Activated naive CD4-positive, alpha-beta T cell treated with anti-CD3 and anti-CD28 coated beads, Interleukin-2, amount 50 U/mL, for 24 hours (primary cell): ENCODE data around the gene LENG9.
"Not testable (repeated sequence)": the region's sequence is repeated elsewhere in the genome, so short reads cannot be mapped to it uniquely, and the experiment has no call there.

Experiments
- H3K27ac Mint-ChIP-seq: one replicate; pipeline ENCODE4 v1.8.0; 2021; ENCODE audit warnings: mild to moderate bottlenecking, mixed read lengths
- H3K27me3 Mint-ChIP-seq: one replicate; pipeline ENCODE4 v1.8.0; 2021; ENCODE audit warnings: mixed read lengths
- H3K36me3 Mint-ChIP-seq: one replicate; pipeline ENCODE4 v1.8.0; 2021; ENCODE audit warnings: mixed read lengths
- H3K4me1 Mint-ChIP-seq: one replicate; pipeline ENCODE4 v1.8.0; 2021; ENCODE audit warnings: mixed read lengths
- H3K4me3 Mint-ChIP-seq: one replicate; pipeline ENCODE4 v1.8.0; 2021; ENCODE audit warnings: mild to moderate bottlenecking, mixed read lengths
- H3K9me3 Mint-ChIP-seq: one replicate; pipeline ENCODE4 v1.8.0; 2021; ENCODE audit warnings: mixed read lengths

LENG9 gene

DNA sequence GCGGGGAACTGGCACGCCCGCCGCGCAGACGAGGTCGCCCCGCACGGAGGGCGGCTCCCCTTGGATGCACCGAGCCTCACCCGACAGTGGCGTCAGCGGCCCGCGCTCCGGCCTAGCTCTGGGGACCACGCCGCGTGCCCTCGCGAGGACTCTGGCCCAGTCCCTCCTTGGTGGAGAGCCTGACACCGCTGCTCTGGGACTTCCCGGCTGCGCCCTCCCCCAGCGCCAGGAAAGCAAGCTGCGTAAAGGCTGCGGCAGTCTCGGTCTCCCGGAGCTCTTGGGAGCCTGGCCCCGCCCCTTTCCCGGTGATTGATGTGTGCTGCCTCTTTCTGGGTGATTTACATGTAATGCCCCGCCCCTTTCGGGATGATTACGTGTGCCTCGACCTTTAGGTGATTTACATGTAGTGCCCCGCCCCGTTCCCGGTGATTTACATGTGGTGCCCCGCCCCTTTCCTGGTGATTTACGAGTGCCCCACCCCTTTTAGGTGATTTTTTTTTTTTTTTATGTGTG lies at the start of gene LENG9:
TSS of gene LENG9 (minus strand) at position 248 of the 513 bp plus-strand sequence. CDS start 252 bp downstream, outside the sequence.
- H3K27ac Mint-ChIP-seq: peak within 1 kb of the TSS; percentile 88
- H3K9me3 Mint-ChIP-seq: no peaks in the 10 kb centered on the region
- H3K4me3 Mint-ChIP-seq: peak within 1 kb of the TSS; percentile 83
- H3K27me3 Mint-ChIP-seq: no peaks in the 10 kb centered on the region
- peaks cover 24% of the 10 kb centered on the region for H3K4me1 Mint-ChIP-seq
- H3K36me3 Mint-ChIP-seq: peaks cover 6% of the 10 kb centered on the region

- H3K27me3 Mint-ChIP-seq, H3K36me3 Mint-ChIP-seq, H3K9me3 Mint-ChIP-seq, H3K4me3 Mint-ChIP-seq, H3K4me1 Mint-ChIP-seq, H3K27ac Mint-ChIP-seq: not testable (repeated sequence)
These were observed 45.8 kb upstream of the LENG9 start for GRCh38 chr19:54509200-54509940.

- H3K9me3 Mint-ChIP-seq, H3K4me1 Mint-ChIP-seq, H3K27ac Mint-ChIP-seq, H3K4me3 Mint-ChIP-seq, H3K36me3 Mint-ChIP-seq, H3K27me3 Mint-ChIP-seq: not testable (repeated sequence)
These were observed 44.9 kb upstream of the LENG9 start for GRCh38 chr19:54508487-54508886.

GRCh38 chr19:54507824-54508223 lies 44.2 kb upstream of the LENG9 start:
- H3K27ac Mint-ChIP-seq: no peak overlapping the region
- H3K9me3 Mint-ChIP-seq: no peaks in the 10 kb centered on the region
- H3K36me3 Mint-ChIP-seq: no peaks in the 10 kb centered on the region
- peaks cover 6% of the 10 kb centered on the region for H3K27me3 Mint-ChIP-seq
- peaks cover 4% of the 10 kb centered on the region for H3K4me1 Mint-ChIP-seq
- H3K4me3 Mint-ChIP-seq: no peak overlapping the region

DNA sequence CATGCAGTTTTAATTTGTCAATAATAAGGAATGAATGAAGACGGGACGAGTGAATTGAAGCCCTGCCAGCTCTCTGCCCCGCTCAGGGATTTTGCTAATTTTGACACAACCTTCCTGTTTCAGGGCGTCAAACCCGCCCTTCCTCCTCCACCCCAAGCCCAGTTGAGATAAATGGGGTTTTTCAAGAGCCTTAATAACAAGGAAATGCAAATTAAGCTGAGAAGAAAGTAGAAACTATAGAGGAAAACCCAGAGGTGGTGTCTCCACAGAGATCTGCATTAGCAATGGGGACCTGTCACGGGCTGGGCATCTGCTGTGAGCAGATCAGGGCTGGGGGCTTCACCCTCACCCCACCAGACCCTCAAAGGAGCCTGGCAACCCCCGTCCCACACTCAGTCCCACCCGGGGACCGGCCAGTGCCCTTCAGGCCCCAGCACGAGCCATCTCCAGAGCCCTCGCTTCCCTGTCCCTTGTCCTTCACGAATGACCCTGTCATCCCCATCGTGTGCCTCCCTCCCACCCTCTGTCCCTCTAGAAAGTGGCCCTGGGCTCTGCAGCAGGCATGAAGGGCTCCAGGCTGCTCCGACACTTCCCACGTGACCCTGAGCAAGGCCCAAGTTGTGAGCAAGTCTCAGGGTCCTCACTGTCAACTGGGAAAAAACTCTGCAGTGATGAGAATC lies 43.6 kb upstream of the LENG9 start:
- H3K36me3 Mint-ChIP-seq, H3K4me1 Mint-ChIP-seq, H3K27ac Mint-ChIP-seq, H3K9me3 Mint-ChIP-seq, H3K27me3 Mint-ChIP-seq, H3K4me3 Mint-ChIP-seq: not testable (repeated sequence)

- Mint-ChIP-seq H3K4me3 (no peak overlapping the region), H3K27me3 (peaks cover 8% of the 10 kb centered on the region), H3K9me3 (no peaks in the 10 kb centered on the region), H3K4me1 (peaks cover 4% of the 10 kb centered on the region), H3K27ac (no peak overlapping the region), H3K36me3 (no peaks in the 10 kb centered on the region)
These were observed 42.5 kb upstream of the LENG9 start for GRCh38 chr19:54506079-54506478.

- H3K4me3 Mint-ChIP-seq, H3K4me1 Mint-ChIP-seq, H3K27me3 Mint-ChIP-seq, H3K9me3 Mint-ChIP-seq, H3K36me3 Mint-ChIP-seq: not testable (repeated sequence)
- peak overlapping the region; percentile 41 for H3K27ac Mint-ChIP-seq
These were observed 42.0 kb upstream of the LENG9 start for GRCh38 chr19:54505542-54505941.

DNA sequence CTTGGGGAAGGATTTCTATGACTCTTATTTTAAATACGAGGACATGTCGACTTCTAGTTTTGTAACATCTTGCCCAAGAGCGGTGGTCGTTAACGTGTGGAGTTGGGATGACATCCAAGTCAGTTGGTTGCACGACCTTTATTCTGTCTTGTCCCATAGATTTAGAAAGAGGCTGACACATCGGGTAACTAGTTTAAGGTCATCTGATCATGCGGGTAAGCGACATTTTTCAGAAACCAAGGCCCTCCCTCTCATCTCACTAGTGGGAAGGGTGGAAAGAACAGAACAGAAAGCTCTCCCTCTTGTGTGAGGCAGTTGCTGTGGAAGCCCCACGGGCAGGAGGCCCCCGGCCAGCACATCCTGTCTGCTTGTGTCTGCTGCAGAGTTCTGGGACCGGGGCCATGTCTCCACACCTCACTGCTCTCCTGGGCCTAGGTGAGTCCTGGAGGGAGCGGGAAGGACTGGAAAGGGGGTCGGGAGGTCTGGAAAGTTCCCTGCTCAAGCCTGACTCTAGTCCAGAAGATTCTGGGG lies 39.0 kb upstream of the LENG9 start, which contains the start of gene LAIR2:
TSS of gene LAIR2 (plus strand) at position 314 of the 531 bp plus-strand sequence. CDS start at position 402, 88 bp downstream.
- H3K27ac Mint-ChIP-seq: peak within 1 kb of the TSS; percentile 77

DNA sequence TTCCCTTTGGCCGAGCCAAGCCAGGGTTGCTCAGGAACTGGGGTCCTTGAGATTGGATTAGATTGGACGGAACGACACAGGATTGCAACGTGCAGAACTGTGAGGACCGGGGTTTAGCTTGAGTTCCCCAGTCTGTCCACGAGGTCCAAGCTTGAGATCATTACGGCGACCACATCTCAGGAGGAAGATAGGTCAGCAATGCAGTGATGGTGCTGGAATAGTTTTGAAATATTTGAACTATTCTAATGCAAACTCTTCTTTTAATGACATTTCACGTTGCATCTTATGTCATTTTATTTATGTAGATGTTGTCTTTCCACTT lies 34.8 kb upstream of the LENG9 start:
- not testable (repeated sequence) for H3K4me3 Mint-ChIP-seq, H3K9me3 Mint-ChIP-seq, H3K36me3 Mint-ChIP-seq, H3K27ac Mint-ChIP-seq
- H3K27me3 Mint-ChIP-seq: peaks cover 16% of the 10 kb centered on the region
- H3K4me1 Mint-ChIP-seq: peaks cover 23% of the 10 kb centered on the region

More for the DNA sequence above, 39.0 kb upstream of the LENG9 start, which contains the start of gene LAIR2:
- peaks cover 16% of the 10 kb centered on the region for H3K4me1 Mint-ChIP-seq
- peaks cover 13% of the 10 kb centered on the region for H3K27me3 Mint-ChIP-seq
- no peaks in the 10 kb centered on the region for H3K9me3 Mint-ChIP-seq
- no peak within 1 kb of the TSS for H3K4me3 Mint-ChIP-seq
- no peaks in the 10 kb centered on the region for H3K36me3 Mint-ChIP-seq

DNA sequence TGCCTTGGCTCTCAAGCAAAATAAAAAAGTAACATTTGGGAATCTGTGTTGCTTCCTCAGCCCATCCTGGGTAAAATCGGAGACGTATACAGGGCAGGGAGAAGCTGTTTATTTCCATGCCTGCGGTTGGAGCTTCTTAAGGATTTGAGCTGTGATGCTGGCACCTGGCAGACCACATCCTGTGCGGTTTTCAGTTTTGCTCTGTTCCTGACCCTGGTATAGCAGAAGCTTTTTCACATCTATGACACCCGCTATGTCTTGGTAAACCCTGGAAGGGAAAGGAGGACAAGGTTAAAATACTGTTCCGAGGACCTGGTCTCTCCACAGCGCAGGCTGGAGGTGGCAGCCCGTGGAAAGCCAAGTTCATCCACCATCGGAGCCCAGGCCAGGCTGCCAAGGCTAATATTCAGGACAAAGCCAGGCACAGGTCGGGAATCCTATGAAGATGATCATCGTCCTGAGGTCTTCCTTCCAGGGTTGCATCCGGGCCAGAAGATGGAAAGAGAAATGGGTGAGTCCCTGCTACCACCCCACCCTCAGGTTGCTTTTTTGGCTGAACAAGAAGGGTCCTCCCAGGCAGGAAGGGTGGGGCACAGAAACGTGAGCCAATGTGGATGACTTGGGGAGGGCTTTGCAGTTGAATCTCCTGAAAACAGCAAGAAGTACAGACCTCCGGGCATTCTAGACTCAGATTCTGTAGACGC lies 34.3 kb upstream of the LENG9 start:
- H3K36me3 Mint-ChIP-seq, H3K9me3 Mint-ChIP-seq, H3K27ac Mint-ChIP-seq: not testable (repeated sequence)
- peak overlapping the region; percentile 23 for H3K4me3 Mint-ChIP-seq
- peaks cover 23% of the 10 kb centered on the region for H3K4me1 Mint-ChIP-seq
- H3K27me3 Mint-ChIP-seq: peaks cover 19% of the 10 kb centered on the region

DNA sequence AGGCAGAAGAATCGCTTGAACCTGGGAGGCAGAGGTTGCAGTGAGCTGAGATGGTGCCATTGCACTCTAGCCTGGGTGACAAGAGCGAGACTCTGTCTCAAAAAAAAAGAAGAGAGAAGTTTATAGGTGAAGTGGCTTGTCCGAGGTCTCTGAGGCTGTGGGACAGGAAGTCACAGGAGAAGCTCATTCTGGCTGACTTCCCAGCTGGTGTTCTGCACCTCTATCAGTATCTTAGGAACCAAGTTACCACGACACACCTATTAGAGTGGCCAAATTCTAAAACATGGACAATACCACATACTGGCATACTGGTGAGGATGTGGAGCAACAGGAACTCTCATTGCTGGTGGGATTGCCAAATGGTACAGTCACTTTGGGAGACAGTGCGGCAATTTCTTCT lies 31.7 kb upstream of the LENG9 start:
- H3K4me3 Mint-ChIP-seq, H3K9me3 Mint-ChIP-seq, H3K27ac Mint-ChIP-seq, H3K36me3 Mint-ChIP-seq: not testable (repeated sequence)
- Mint-ChIP-seq H3K27me3 (peaks cover 16% of the 10 kb centered on the region), H3K4me1 (peaks cover 23% of the 10 kb centered on the region)

DNA sequence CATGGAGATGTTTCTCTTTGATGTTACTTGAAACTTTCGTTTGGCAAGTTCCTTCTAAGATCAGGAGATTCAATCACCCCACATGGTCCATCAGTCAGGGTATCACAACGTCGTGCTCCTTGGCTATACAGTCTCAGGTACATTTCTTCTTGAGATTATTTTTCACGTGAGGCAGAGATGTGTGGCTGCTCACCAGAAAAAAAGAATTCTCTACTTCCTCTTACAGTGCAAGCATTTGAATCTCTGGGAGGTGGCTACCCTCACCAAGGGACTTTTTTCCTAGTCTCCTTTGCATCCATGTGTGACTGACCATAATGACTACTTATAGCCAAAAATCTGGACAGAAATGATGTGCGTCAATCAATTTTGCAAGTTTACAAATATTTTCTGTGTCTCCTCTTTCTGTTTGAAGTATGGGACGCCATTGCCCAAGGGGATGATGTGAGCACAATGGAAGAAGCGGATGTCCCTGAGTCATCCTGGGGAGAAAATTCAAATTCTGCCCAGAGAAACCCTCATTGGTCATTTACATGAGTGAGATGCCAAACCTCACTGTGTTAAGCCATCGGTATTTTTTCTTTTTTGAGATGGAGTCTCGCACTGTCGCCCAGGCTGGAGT lies 30.5 kb upstream of the LENG9 start:
- H3K4me3 Mint-ChIP-seq: no peak overlapping the region
- peaks cover 12% of the 10 kb centered on the region for H3K27me3 Mint-ChIP-seq
- no peaks in the 10 kb centered on the region for H3K9me3 Mint-ChIP-seq
- H3K27ac Mint-ChIP-seq: no peak overlapping the region
- H3K36me3 Mint-ChIP-seq: no peaks in the 10 kb centered on the region
- H3K4me1 Mint-ChIP-seq: peaks cover 19% of the 10 kb centered on the region

DNA sequence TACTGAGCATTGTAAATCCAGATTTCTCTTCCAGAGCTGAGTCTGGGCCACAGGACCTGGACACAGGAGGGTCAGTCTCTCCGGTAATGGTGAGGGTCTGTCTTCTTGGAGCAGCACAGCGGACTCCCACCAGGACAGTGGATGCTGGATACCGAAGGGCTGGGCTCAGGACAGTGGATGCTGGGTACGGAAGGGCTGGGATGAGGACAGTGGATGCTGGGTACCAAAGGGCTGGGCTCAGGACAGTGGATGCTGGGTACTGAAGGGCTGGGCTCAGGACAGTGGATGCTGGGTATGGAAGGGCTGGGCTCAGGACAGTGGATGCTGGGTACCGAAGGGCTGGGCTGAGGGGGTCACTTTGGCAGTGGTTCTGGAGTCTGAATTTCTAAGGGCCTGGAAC lies 29.5 kb upstream of the LENG9 start:
- not testable (repeated sequence) for H3K27ac Mint-ChIP-seq, H3K36me3 Mint-ChIP-seq, H3K4me3 Mint-ChIP-seq, H3K9me3 Mint-ChIP-seq
- peaks cover 12% of the 10 kb centered on the region for H3K27me3 Mint-ChIP-seq
- H3K4me1 Mint-ChIP-seq: peaks cover 12% of the 10 kb centered on the region

- Mint-ChIP-seq H3K27ac (no peak overlapping the region), H3K4me3 (no peak overlapping the region), H3K4me1 (peaks cover 7% of the 10 kb centered on the region), H3K9me3 (no peaks in the 10 kb centered on the region), H3K27me3 (peaks cover 12% of the 10 kb centered on the region), H3K36me3 (no peaks in the 10 kb centered on the region)
These were observed 29.0 kb upstream of the LENG9 start for GRCh38 chr19:54492568-54492967.

- no peaks in the 10 kb centered on the region for H3K9me3 Mint-ChIP-seq
- peaks cover 9% of the 10 kb centered on the region for H3K27me3 Mint-ChIP-seq
- H3K36me3 Mint-ChIP-seq: no peaks in the 10 kb centered on the region
- H3K4me1 Mint-ChIP-seq: no peaks in the 10 kb centered on the region
- no peak overlapping the region for H3K4me3 Mint-ChIP-seq
- no peak overlapping the region for H3K27ac Mint-ChIP-seq
These were observed 26.2 kb upstream of the LENG9 start for GRCh38 chr19:54489766-54490165.
